Spleen (tissue), 7 donors: ENCODE data around the gene ZNF496.

Source experiments
- CTCF ChIP-seq, 11 experiments: fragments of 200-600 bp in 7 of 11; fragments of 450-650 bp in 4 of 11; sonication (generic) in 4 of 11; IDR thresholded peaks in 8 of 11; conservative IDR thresholded peaks in 3 of 11; 1 replicate in 7 of 11; 2 replicates in 4 of 11; pipeline versions ENCODE4 v1.4.0 to v1.8.0; 2016 to 2021; ENCODE audit warnings: antibody characterized with exemption in 11 of 11, inconsistent platforms in 4 of 11, mild to moderate bottlenecking in 1 of 11
- POLR2A ChIP-seq, 3 donors: fragments of 450-650 bp; IDR thresholded peaks; one replicate each; pipeline ENCODE4 v1.5.1; 2017; ENCODE audit warnings: antibody characterized with exemption in 3 of 3, mild to moderate bottlenecking in 1 of 3
- POLR2AphosphoS5 ChIP-seq, 3 donors: sonication (generic); formaldehyde crosslinking; IDR thresholded peaks; one replicate each; pipeline ENCODE4 v1.5.1; 2017; ENCODE audit warnings: antibody characterized with exemption in 3 of 3
- donor health status: DM: no; HTN: no; CAD: no; lungs with moderate emphysema.
- donor health status: DM: no; HTN: no; CAD: no.
- donor health status: DM: no; HTN: no; CAD: no.

GRCh38 chr1:247317702-247318101 lies 14.0 kb downstream of the ZNF496 start:
- TF ChIP-seq CTCF (IDR thresholded peaks at IDR 0.05 in 8 of 11, conservative IDR thresholded peaks at IDR 0.05 in 3 of 11) (no peak), POLR2AphosphoS5 (IDR thresholded peaks at IDR 0.05) (no peak), POLR2A (IDR thresholded peaks at IDR 0.05) (no peak)
